ENCODE data around the gene ANO1. TPM values are rescaled to one million over a fixed set of nuclear protein-coding genes. Genes with fewer than 3 reads are reported as not detected.

Gene ANO1
- polyA plus RNA-seq, 2 of the 4 experiments (the other 2 are of a cell fraction), result 0.27 to 0.44 TPM

DNA sequence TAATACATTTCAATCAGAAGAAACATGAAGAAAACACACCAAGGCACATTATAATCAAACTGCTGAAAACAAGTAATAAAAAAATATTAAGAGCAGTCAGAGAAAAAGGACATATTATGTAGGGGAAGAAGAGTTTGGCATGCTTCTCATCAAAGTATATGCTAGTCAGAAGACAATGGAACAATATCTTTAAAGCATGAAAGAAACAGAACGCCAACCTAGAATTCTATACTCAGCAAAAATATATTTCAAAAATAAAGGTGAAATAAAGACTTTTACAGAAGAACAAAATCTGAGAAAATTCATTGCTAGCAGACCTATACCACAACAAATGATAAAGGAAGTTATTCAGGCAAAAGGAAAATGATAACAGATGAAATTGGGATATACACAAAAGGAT lies 34.6 kb upstream of the ANO1 start:
- no peak for FAIRE-seq
- ATAC-seq, result no peak
- ChIA-PET POLR2A (no interaction called here), CTCF (no interaction called here)
- no peak overlapping the region for H3K4me3 ChIP-seq
- TF ChIP-seq TFCP2L1 (CRISPR knock-in tag; IDR thresholded peaks at IDR 0.05) (no peak), CEBPB (IDR thresholded peaks at IDR 0.05) (no peak), BHLHE40 (IDR thresholded peaks at IDR 0.05; ENCODE audit: low read depth, low read length) (no peak), EHMT2 (IDR thresholded peaks at IDR 0.05; ENCODE audit: low read depth) (no peak), ESRRA (IDR thresholded peaks at IDR 0.05; ENCODE audit: borderline replicate concordance, low read length) (no peak), HOXA7 (CRISPR knock-in tag; IDR thresholded peaks at IDR 0.05) (no peak), HOXB5 (CRISPR knock-in tag; IDR thresholded peaks at IDR 0.05) (no peak), JUN (IDR thresholded peaks at IDR 0.05) (no peak), ZNF302 (CRISPR knock-in tag; IDR thresholded peaks at IDR 0.05) (no peak), FOXS1 (CRISPR knock-in tag; IDR thresholded peaks at IDR 0.05) (no peak), EP300 (IDR thresholded peaks at IDR 0.05) (no peak), FOSL2 (IDR thresholded peaks at IDR 0.05) (no peak), FOSL2 (CRISPR knock-in tag; IDR thresholded peaks at IDR 0.05) (no peak), ZSCAN20 (CRISPR knock-in tag; IDR thresholded peaks at IDR 0.05) (no peak), RCOR1 (IDR thresholded peaks at IDR 0.05; ENCODE audit: low read depth, low read length) (no peak), RAD21 (conservative IDR thresholded peaks at IDR 0.05 in 1 of 2, IDR thresholded peaks at IDR 0.05 in 1 of 2) (no peak), KDM1A (IDR thresholded peaks at IDR 0.05; ENCODE audit: low read depth) (no peak), NR3C1 (IDR thresholded peaks at IDR 0.05) (no peak)
- TF ChIP-seq, protein P1, sequence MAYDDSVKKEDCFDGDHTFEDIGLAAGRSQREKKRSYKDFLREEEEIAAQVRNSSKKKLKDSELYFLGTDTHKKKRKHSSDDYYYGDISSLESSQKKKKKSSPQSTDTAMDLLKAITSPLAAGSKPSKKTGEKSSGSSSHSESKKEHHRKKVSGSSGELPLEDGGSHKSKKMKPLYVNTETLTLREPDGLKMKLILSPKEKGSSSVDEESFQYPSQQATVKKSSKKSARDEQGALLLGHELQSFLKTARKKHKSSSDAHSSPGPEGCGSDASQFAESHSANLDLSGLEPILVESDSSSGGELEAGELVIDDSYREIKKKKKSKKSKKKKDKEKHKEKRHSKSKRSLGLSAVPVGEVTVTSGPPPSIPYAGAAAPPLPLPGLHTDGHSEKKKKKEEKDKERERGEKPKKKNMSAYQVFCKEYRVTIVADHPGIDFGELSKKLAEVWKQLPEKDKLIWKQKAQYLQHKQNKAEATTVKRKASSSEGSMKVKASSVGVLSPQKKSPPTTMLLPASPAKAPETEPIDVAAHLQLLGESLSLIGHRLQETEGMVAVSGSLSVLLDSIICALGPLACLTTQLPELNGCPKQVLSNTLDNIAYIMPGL (CRISPR knock-in tag; IDR thresholded peaks at IDR 0.05; ENCODE audit: borderline replicate concordance), result no peak
- TF ChIP-seq, protein P2, sequence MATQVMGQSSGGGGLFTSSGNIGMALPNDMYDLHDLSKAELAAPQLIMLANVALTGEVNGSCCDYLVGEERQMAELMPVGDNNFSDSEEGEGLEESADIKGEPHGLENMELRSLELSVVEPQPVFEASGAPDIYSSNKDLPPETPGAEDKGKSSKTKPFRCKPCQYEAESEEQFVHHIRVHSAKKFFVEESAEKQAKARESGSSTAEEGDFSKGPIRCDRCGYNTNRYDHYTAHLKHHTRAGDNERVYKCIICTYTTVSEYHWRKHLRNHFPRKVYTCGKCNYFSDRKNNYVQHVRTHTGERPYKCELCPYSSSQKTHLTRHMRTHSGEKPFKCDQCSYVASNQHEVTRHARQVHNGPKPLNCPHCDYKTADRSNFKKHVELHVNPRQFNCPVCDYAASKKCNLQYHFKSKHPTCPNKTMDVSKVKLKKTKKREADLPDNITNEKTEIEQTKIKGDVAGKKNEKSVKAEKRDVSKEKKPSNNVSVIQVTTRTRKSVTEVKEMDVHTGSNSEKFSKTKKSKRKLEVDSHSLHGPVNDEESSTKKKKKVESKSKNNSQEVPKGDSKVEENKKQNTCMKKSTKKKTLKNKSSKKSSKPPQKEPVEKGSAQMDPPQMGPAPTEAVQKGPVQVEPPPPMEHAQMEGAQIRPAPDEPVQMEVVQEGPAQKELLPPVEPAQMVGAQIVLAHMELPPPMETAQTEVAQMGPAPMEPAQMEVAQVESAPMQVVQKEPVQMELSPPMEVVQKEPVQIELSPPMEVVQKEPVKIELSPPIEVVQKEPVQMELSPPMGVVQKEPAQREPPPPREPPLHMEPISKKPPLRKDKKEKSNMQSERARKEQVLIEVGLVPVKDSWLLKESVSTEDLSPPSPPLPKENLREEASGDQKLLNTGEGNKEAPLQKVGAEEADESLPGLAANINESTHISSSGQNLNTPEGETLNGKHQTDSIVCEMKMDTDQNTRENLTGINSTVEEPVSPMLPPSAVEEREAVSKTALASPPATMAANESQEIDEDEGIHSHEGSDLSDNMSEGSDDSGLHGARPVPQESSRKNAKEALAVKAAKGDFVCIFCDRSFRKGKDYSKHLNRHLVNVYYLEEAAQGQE (IDR thresholded peaks at IDR 0.05), result no peak
- TF ChIP-seq, protein P3, sequence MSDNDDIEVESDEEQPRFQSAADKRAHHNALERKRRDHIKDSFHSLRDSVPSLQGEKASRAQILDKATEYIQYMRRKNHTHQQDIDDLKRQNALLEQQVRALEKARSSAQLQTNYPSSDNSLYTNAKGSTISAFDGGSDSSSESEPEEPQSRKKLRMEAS (IDR thresholded peaks at IDR 0.05), result no peak
- no peak for DNase-seq (ENCODE audit: low read depth in 1 of 2, low spot score in 1 of 2)
- H3K4me2 ChIP-seq, result no peak overlapping the region
- no peak overlapping the region for H3K27ac ChIP-seq
- WGBS (ENCODE audit: missing lambda C conversion rate), result 0% methylated on average over 1 of the region's 1 CpG
- no peaks in the 10 kb centered on the region for H3K4me1 ChIP-seq
- H3K9me3 ChIP-seq, result peaks cover 55% of the 10 kb centered on the region

DNA sequence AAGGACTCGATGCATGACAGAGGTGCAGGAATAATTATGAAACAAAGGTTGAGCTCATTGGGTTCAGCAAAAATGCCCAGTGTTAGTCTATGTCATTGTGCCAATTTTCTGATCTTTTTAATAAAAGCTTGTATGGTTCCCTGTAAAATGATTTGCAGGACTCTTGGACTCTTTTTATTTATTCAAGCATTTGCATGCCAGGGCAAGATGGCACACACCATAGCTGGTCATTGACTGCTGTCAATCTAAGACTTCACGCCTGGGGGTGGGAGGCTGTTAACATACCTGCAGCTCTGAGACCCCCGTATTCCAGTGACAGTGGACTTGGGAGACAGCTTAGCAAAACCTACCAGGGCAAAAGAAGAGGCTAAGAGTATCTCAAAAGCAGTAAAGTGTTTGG lies 32.0 kb upstream of the ANO1 start:
- 29% methylated on average over 3 of the region's 3 CpGs for WGBS (ENCODE audit: missing lambda C conversion rate)
- Histone ChIP-seq H3K9me3 (peaks cover 41% of the 10 kb centered on the region), H3K4me3 (no peak overlapping the region), H3K4me1 (no peaks in the 10 kb centered on the region), H3K27ac (no peak overlapping the region), H3K4me2 (no peak overlapping the region)
- CTCF ChIA-PET, result interaction anchor here (0.7 to 1.6 kb wide), 2 partner anchors 13 to 15 kb away, joined by 3 to 4 read pairs; no protein-coding TSS in a partner anchor
- no peak for FAIRE-seq
- POLR2A ChIA-PET, result no interaction called here
- ATAC-seq, result no peak
- no peak for DNase-seq (ENCODE audit: low read depth in 1 of 2, low spot score in 1 of 2)
- TF ChIP-seq, protein P4, sequence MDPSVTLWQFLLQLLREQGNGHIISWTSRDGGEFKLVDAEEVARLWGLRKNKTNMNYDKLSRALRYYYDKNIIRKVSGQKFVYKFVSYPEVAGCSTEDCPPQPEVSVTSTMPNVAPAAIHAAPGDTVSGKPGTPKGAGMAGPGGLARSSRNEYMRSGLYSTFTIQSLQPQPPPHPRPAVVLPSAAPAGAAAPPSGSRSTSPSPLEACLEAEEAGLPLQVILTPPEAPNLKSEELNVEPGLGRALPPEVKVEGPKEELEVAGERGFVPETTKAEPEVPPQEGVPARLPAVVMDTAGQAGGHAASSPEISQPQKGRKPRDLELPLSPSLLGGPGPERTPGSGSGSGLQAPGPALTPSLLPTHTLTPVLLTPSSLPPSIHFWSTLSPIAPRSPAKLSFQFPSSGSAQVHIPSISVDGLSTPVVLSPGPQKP (IDR thresholded peaks at IDR 0.05; ENCODE audit: low read depth, low read length), result no peak
- TF ChIP-seq MAZ (IDR thresholded peaks at IDR 0.05; ENCODE audit: borderline replicate concordance, low read depth, low read length) (no peak), ZSCAN20 (CRISPR knock-in tag; IDR thresholded peaks at IDR 0.05) (no peak), ZFP36 (IDR thresholded peaks at IDR 0.05; ENCODE audit: borderline replicate concordance, partially characterized antibody) (no peak), MAFK (IDR thresholded peaks at IDR 0.05; ENCODE audit: partially characterized antibody) (no peak), NR3C1 (IDR thresholded peaks at IDR 0.05) (no peak), SMC3 (IDR thresholded peaks at IDR 0.05) (no peak), EHMT2 (IDR thresholded peaks at IDR 0.05; ENCODE audit: low read depth) (no peak), RNF2 (IDR thresholded peaks at IDR 0.05; ENCODE audit: borderline replicate concordance, low read depth) (no peak), HOXB5 (CRISPR knock-in tag; IDR thresholded peaks at IDR 0.05) (no peak), GATA3 (IDR thresholded peaks at IDR 0.05; ENCODE audit: borderline replicate concordance) (no peak)
- TF ChIP-seq, protein P3 (IDR thresholded peaks at IDR 0.05), result no peak
- TF ChIP-seq, protein P2 (IDR thresholded peaks at IDR 0.05), result no peak

Data from A549 (cell line).